ENCODE data around the gene CASZ1. TPM values are rescaled to one million over a fixed set of nuclear protein-coding genes. Genes with fewer than 3 reads are reported as not detected.

CASZ1 gene
- total RNA-seq, 4 donors from 2014 or later = 22.1 to 47.4 (median 28.0) TPM

DNA sequence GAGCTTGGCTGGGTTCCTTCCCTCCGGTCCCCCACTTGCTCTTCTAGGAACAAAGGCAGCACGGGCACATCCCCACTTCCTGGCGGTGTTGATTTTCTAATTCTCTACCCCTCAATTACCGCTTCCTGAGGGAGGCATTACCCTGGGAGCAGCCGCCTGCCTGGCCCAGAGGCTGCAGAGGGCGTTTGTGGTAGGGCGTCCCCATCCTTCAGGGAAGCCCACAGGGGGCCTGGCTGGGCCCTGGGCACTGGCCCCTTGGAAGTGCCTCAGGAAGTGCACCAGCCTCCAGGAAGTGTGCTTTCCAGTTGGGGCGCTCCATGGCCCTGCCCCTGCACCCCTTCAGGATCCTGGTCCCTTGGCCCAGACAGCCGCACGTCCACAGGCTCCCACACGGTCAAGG is 42.1 kb upstream of the CASZ1 start:
- Histone ChIP-seq H3K27ac (no peak overlapping the region), H3K27me3 (peaks cover 54% of the 10 kb centered on the region), H3K9me3 (peaks cover 0 to 9% (median 0%) of the 10 kb centered on the region in 3 donors), H3K4me1 (peaks cover 0 to 8% (median 0%) of the 10 kb centered on the region in 3 donors), H3K36me3 (no peaks in the 10 kb centered on the region), H3K4me3 (no peak overlapping the region)
- no peak for TF ChIP-seq POLR2A (IDR thresholded peaks at IDR 0.05)
- TF ChIP-seq POLR2AphosphoS5 (IDR thresholded peaks at IDR 0.05) = no peak
- TF ChIP-seq, protein P1, sequence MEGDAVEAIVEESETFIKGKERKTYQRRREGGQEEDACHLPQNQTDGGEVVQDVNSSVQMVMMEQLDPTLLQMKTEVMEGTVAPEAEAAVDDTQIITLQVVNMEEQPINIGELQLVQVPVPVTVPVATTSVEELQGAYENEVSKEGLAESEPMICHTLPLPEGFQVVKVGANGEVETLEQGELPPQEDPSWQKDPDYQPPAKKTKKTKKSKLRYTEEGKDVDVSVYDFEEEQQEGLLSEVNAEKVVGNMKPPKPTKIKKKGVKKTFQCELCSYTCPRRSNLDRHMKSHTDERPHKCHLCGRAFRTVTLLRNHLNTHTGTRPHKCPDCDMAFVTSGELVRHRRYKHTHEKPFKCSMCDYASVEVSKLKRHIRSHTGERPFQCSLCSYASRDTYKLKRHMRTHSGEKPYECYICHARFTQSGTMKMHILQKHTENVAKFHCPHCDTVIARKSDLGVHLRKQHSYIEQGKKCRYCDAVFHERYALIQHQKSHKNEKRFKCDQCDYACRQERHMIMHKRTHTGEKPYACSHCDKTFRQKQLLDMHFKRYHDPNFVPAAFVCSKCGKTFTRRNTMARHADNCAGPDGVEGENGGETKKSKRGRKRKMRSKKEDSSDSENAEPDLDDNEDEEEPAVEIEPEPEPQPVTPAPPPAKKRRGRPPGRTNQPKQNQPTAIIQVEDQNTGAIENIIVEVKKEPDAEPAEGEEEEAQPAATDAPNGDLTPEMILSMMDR (IDR thresholded peaks at IDR 0.05) = no peak
- no peak for TF ChIP-seq EP300 (IDR thresholded peaks at IDR 0.05)
- 60 to 63% methylated on average over 2 to 5 of the region's 11 CpGs for WGBS, 2 donors (ENCODE audit: low coverage in 1 of 2)
- no peak for ATAC-seq

GRCh38 chr1:10836726-10837125 is 40.3 kb upstream of the CASZ1 start:
- WGBS, 2 donors (ENCODE audit: low coverage in 1 of 2) = 79 to 84% methylated on average over 5 to 10 of the region's 11 CpGs
- H3K27ac ChIP-seq = no peak overlapping the region
- H3K4me1 ChIP-seq = peaks cover 0 to 8% (median 0%) of the 10 kb centered on the region in 3 donors
- no peaks in the 10 kb centered on the region for H3K9me3 ChIP-seq
- H3K4me3 ChIP-seq = no peak overlapping the region
- peaks cover 54% of the 10 kb centered on the region for H3K27me3 ChIP-seq
- TF ChIP-seq EP300 (IDR thresholded peaks at IDR 0.05) = no peak
- ATAC-seq = no peak
- H3K36me3 ChIP-seq = no peaks in the 10 kb centered on the region

DNA sequence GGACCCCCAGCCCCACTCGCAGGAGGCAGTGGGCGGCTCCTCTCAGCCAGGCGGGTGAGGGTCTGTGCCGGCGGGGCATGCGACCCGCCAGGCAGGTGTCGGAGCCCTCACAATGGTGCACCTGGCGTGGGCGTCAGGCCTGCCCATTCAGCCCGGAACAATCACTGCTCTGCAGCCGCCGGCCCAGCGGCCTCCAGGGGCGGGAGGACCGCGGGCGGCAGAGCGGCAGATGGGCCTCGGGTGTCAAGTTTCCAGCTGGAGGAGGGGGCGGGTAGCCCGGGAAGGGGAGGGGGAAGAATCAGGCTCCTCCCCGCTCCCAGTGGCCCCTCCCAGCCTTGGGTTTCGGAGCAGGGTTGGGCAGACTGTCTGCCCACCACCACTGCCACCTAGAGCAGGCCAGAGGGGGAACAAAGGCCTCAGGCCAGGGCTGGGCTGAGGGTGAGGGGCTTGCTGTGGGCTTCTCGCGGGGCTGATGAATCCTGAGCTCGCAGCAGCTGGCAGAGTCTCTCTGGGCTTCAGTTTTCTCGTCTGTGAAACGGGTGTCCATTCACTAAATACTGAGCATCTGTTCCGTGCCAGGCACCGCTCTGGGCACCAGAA is 39.5 kb upstream of the CASZ1 start:
- Histone ChIP-seq H3K27me3 (peaks cover 61% of the 10 kb centered on the region), H3K36me3 (no peaks in the 10 kb centered on the region), H3K4me3 (no peak overlapping the region), H3K27ac (no peak overlapping the region), H3K4me1 (peaks cover 0 to 8% (median 0%) of the 10 kb centered on the region in 3 donors), H3K9me3 (no peaks in the 10 kb centered on the region)
- 0 to 41% methylated on average over 2 to 5 of the region's 31 CpGs for WGBS, 2 donors (ENCODE audit: low coverage in 1 of 2)
- TF ChIP-seq EP300 (IDR thresholded peaks at IDR 0.05) (no peak), POLR2AphosphoS5 (IDR thresholded peaks at IDR 0.05) (no peak), POLR2A (IDR thresholded peaks at IDR 0.05) (no peak)
- TF ChIP-seq, protein P1 (IDR thresholded peaks at IDR 0.05) = no peak
- peak; percentile 24 for ATAC-seq

GRCh38 chr1:10835421-10835820 is 39.0 kb upstream of the CASZ1 start:
- no peak for ATAC-seq
- Histone ChIP-seq H3K4me1 (peaks cover 0 to 8% (median 0%) of the 10 kb centered on the region in 3 donors), H3K9me3 (no peaks in the 10 kb centered on the region), H3K4me3 (no peak overlapping the region), H3K27me3 (peaks cover 61% of the 10 kb centered on the region), H3K36me3 (no peaks in the 10 kb centered on the region), H3K27ac (no peak overlapping the region)
- TF ChIP-seq, protein P1 (IDR thresholded peaks at IDR 0.05) = no peak
- no peak for TF ChIP-seq EP300 (IDR thresholded peaks at IDR 0.05)
- WGBS, 2 donors (ENCODE audit: low coverage in 1 of 2) = no CpG with 5 or more reads among the region's 12 CpGs

- TF ChIP-seq, protein P1 (IDR thresholded peaks at IDR 0.05) = no peak
- TF ChIP-seq POLR2A (IDR thresholded peaks at IDR 0.05) (no peak), EP300 (IDR thresholded peaks at IDR 0.05) (no peak), POLR2AphosphoS5 (IDR thresholded peaks at IDR 0.05) (no peak)
- Histone ChIP-seq H3K4me3 (no peak overlapping the region), H3K27ac (no peak overlapping the region), H3K36me3 (no peaks in the 10 kb centered on the region), H3K9me3 (no peaks in the 10 kb centered on the region), H3K4me1 (peaks cover 0 to 8% (median 0%) of the 10 kb centered on the region in 3 donors), H3K27me3 (peaks cover 60% of the 10 kb centered on the region)
- WGBS, 2 donors (ENCODE audit: low coverage in 1 of 2) = 43 to 49% methylated on average over 5 to 6 of the region's 16 CpGs
- ATAC-seq = no peak
Observed at GRCh38 chr1:10834770-10835412, 38.4 kb upstream of the CASZ1 start.
